ENCODE measurements around the gene UBAP2.

GRCh38 chr9:33914887-33915628 lies 133.6 kb downstream of the UBAP2 start:
- TF ChIP-seq, protein P1, sequence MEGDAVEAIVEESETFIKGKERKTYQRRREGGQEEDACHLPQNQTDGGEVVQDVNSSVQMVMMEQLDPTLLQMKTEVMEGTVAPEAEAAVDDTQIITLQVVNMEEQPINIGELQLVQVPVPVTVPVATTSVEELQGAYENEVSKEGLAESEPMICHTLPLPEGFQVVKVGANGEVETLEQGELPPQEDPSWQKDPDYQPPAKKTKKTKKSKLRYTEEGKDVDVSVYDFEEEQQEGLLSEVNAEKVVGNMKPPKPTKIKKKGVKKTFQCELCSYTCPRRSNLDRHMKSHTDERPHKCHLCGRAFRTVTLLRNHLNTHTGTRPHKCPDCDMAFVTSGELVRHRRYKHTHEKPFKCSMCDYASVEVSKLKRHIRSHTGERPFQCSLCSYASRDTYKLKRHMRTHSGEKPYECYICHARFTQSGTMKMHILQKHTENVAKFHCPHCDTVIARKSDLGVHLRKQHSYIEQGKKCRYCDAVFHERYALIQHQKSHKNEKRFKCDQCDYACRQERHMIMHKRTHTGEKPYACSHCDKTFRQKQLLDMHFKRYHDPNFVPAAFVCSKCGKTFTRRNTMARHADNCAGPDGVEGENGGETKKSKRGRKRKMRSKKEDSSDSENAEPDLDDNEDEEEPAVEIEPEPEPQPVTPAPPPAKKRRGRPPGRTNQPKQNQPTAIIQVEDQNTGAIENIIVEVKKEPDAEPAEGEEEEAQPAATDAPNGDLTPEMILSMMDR (IDR thresholded peaks at IDR 0.05; ENCODE audit: insufficient read depth, low read length, poor library complexity, severe bottlenecking), result no peak
- TF ChIP-seq EZH2phosphoT487 (conservative IDR thresholded peaks at IDR 0.05; ENCODE audit: low read length), result no peak
